GM23338 (cell line): ENCODE data around the gene ROBO1.

Experiments
- CREB1 ChIP-seq: fragments of 250-450 bp; sonication (Bioruptor Pico); IDR thresholded peaks from 2 replicates; pipeline ENCODE4 v1.5.0; 2020; ENCODE audit warnings: low read depth, mild to moderate bottlenecking, moderate library complexity
- EZH2 ChIP-seq: fragments of 200-600 bp; sonication (generic); IDR thresholded peaks from one replicate; pipeline ENCODE4 v1.8.0; 2017; ENCODE audit warnings: antibody characterized with exemption, mild to moderate bottlenecking, low read depth; ENCODE audit not compliant: unreplicated experiment
- EZH2phosphoT487 ChIP-seq: fragments of 200-600 bp; sonication (generic); IDR thresholded peaks from one replicate; pipeline ENCODE4 v1.8.1; 2018; ENCODE audit warnings: antibody characterized with exemption; ENCODE audit not compliant: unreplicated experiment
- JUNB ChIP-seq: IDR thresholded peaks from one replicate; pipeline ENCODE4 v1.6.1; 2016; ENCODE audit warnings: antibody characterized with exemption; ENCODE audit not compliant: unreplicated experiment
- POLR2AphosphoS5 ChIP-seq: IDR thresholded peaks from 2 replicates; pipeline ENCODE4 v1.6.1; 2016; ENCODE audit warnings: antibody characterized with exemption, low read depth
- REST ChIP-seq: IDR thresholded peaks from one replicate; pipeline ENCODE4 v1.6.1; 2018; ENCODE audit warnings: antibody characterized with exemption; ENCODE audit not compliant: unreplicated experiment
- STAT1 ChIP-seq: IDR thresholded peaks from one replicate; pipeline ENCODE4 v1.6.1; 2016; ENCODE audit warnings: antibody characterized with exemption; ENCODE audit not compliant: unreplicated experiment
- ZNF331 ChIP-seq: fragments of 250-450 bp; sonication (Bioruptor Pico); IDR thresholded peaks from 2 replicates; pipeline ENCODE4 v1.5.0; 2020; ENCODE audit warnings: low read depth, mild to moderate bottlenecking, moderate library complexity
- TF ChIP-seq, protein P1 (sequence below), 2 experiments: fragments of 200-600 bp in 1 of 2; sonication (generic) in 1 of 2; conservative IDR thresholded peaks; 2 replicates each; pipeline versions ENCODE4 v1.5.1 to v1.6.1; 2016 to 2017; ENCODE audit warnings: antibody characterized with exemption in 2 of 2, low read depth in 2 of 2, mild to moderate bottlenecking in 2 of 2, moderate library complexity in 1 of 2
- TF ChIP-seq, protein P2 (sequence below): IDR thresholded peaks from 2 replicates; pipeline ENCODE4 v1.6.1; 2016; ENCODE audit warnings: antibody characterized with exemption

GRCh38 chr3:78742041-78742440 is 1025.8 kb downstream of the ROBO1 start:
- TF ChIP-seq POLR2AphosphoS5 (no peak), ZNF331 (CRISPR knock-in tag) (no peak), EZH2 (no peak), CREB1 (CRISPR knock-in tag) (no peak), JUNB (no peak), EZH2phosphoT487 (no peak), REST (no peak), STAT1 (no peak)
- TF ChIP-seq, protein P1, sequence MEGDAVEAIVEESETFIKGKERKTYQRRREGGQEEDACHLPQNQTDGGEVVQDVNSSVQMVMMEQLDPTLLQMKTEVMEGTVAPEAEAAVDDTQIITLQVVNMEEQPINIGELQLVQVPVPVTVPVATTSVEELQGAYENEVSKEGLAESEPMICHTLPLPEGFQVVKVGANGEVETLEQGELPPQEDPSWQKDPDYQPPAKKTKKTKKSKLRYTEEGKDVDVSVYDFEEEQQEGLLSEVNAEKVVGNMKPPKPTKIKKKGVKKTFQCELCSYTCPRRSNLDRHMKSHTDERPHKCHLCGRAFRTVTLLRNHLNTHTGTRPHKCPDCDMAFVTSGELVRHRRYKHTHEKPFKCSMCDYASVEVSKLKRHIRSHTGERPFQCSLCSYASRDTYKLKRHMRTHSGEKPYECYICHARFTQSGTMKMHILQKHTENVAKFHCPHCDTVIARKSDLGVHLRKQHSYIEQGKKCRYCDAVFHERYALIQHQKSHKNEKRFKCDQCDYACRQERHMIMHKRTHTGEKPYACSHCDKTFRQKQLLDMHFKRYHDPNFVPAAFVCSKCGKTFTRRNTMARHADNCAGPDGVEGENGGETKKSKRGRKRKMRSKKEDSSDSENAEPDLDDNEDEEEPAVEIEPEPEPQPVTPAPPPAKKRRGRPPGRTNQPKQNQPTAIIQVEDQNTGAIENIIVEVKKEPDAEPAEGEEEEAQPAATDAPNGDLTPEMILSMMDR (conservative IDR thresholded peaks at IDR 0.05; ENCODE audit: low read depth in 2 of 2): no peak
- TF ChIP-seq, protein P2, sequence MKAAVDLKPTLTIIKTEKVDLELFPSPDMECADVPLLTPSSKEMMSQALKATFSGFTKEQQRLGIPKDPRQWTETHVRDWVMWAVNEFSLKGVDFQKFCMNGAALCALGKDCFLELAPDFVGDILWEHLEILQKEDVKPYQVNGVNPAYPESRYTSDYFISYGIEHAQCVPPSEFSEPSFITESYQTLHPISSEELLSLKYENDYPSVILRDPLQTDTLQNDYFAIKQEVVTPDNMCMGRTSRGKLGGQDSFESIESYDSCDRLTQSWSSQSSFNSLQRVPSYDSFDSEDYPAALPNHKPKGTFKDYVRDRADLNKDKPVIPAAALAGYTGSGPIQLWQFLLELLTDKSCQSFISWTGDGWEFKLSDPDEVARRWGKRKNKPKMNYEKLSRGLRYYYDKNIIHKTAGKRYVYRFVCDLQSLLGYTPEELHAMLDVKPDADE: no peak
